PC-3 (cell line): ENCODE measurements around the gene TEAD3. TPM values are rescaled to one million over a fixed set of nuclear protein-coding genes. Genes with fewer than 3 reads are reported as not detected.

Experiments
- ATAC-seq: fragments of 200-7000 bp; cut with Tn5 transposase; 2 replicates; pipeline ENCODE4 v1.9.1; 2020; ENCODE audit warnings: mild to moderate bottlenecking, moderate library complexity
- BruUV-seq: library from RNA; stranded (reverse); fragments of 400-500 nt; replicated peaks from 2 replicates; lab custom pipeline; 2021; lab: Mats Ljungman, UMichigan
- CTCF ChIA-PET: fragments of 300-600 bp; sonication (Branson Sonifier 250); formaldehyde crosslinking; loops from one replicate; lab custom pipeline; 2022; ENCODE audit warnings: antibody characterized with exemption; lab: Charles Lee
- POLR2A ChIA-PET: fragments of 300-600 bp; sonication (Branson Sonifier 250); formaldehyde crosslinking; loops from one replicate; lab custom pipeline; 2022; ENCODE audit warnings: antibody characterized with exemption; ENCODE audit not compliant: unreplicated experiment; lab: Charles Lee
- DNase-seq: peaks from one replicate; pipeline ENCODE4 v3.0.0-alpha.2; 2015
- H2AFZ ChIP-seq: fragments of 300-600 bp; sonication (generic); 2 replicates; pipeline ENCODE4 v1.6.0; 2016; ENCODE audit warnings: antibody characterized with exemption, low read length
- H3F3A ChIP-seq: fragments of 300-600 bp; sonication (generic); one replicate; pipeline ENCODE4 v1.6.0; 2017; ENCODE audit warnings: antibody characterized with exemption, low read length, control low read depth, mild to moderate bottlenecking; ENCODE audit not compliant: unreplicated experiment
- H3K27ac ChIP-seq: fragments of 300-600 bp; sonication (generic); 2 replicates; pipeline ENCODE4 v1.5.1; 2016; ENCODE audit warnings: mild to moderate bottlenecking, low read length
- H3K27me3 ChIP-seq: fragments of 300-600 bp; sonication (generic); 2 replicates; pipeline ENCODE4 v1.6.1; 2016; ENCODE audit warnings: low read length, mixed read lengths
- H3K36me3 ChIP-seq: fragments of 300-600 bp; sonication (generic); 2 replicates; pipeline ENCODE4 v1.6.1; 2016; ENCODE audit warnings: low read depth, mixed run types, low read length, mixed read lengths
- H3K4me1 ChIP-seq: fragments of 300-600 bp; sonication (generic); 2 replicates; pipeline ENCODE4 v1.5.1; 2016; ENCODE audit warnings: low read length; ENCODE audit not compliant: insufficient read depth
- H3K4me2 ChIP-seq: fragments of 300-600 bp; sonication (generic); 2 replicates; pipeline ENCODE4 v1.6.0; 2016; ENCODE audit warnings: low read length
- H3K4me3 ChIP-seq: fragments of 300-600 bp; sonication (generic); 2 replicates; pipeline ENCODE4 v1.5.1; 2016; ENCODE audit warnings: mild to moderate bottlenecking, low read length, mixed read lengths
- H3K79me2 ChIP-seq: fragments of 300-600 bp; sonication (generic); 2 replicates; pipeline ENCODE4 v1.6.1; 2017; ENCODE audit warnings: low read length, mixed read lengths
- H3K9ac ChIP-seq: fragments of 300-600 bp; sonication (generic); 2 replicates; pipeline ENCODE4 v1.6.0; 2016; ENCODE audit warnings: mild to moderate bottlenecking, low read length
- H3K9me2 ChIP-seq: fragments of 300-600 bp; sonication (generic); replicated peaks from 2 replicates; pipeline ENCODE4 v1.6.1; 2016; ENCODE audit warnings: mixed run types, low read length, mixed read lengths
- H3K9me3 ChIP-seq: fragments of 300-600 bp; sonication (generic); 2 replicates; pipeline ENCODE4 v1.6.1; 2016; ENCODE audit warnings: low read length, mixed read lengths
- H4K20me1 ChIP-seq: fragments of 300-600 bp; sonication (generic); 2 replicates; pipeline ENCODE4 v1.6.1; 2016; ENCODE audit warnings: low read length, mixed read lengths
- EZH2 ChIP-seq: fragments of 300-600 bp; sonication (generic); IDR thresholded peaks from one replicate; pipeline ENCODE4 v1.6.1; 2017; ENCODE audit warnings: antibody characterized with exemption, mild to moderate bottlenecking, low read length; ENCODE audit not compliant: unreplicated experiment
- EZH2phosphoT487 ChIP-seq: fragments of 300-600 bp; sonication (generic); IDR thresholded peaks from 2 replicates; pipeline ENCODE4 v1.6.1; 2018; ENCODE audit warnings: mild to moderate bottlenecking, antibody characterized with exemption, low read length, borderline replicate concordance
- intact Hi-C: fragments of 100-400 bp; cut with micrococcal nuclease; formaldehyde crosslinking; loops from 2 replicates; pipeline ENCODE4 v1.9.0; 2023
- total RNA-seq: library from RNA; depleted of rRNA; stranded (reverse); fragments of >200 nt; gene quantifications from 2 replicates; pipeline ENCODE4 v1.2.3, GENCODE V29; 2014
- TF ChIP-seq, protein P1 (sequence below): fragments of 300-600 bp; sonication (generic); conservative IDR thresholded peaks from 2 replicates; pipeline ENCODE4 v1.5.1; 2017; ENCODE audit warnings: antibody characterized with exemption, low read depth, mild to moderate bottlenecking, low read length

Gene TEAD3
- total RNA-seq, 1 experiment from 2014 or later, result 9.2 TPM

DNA sequence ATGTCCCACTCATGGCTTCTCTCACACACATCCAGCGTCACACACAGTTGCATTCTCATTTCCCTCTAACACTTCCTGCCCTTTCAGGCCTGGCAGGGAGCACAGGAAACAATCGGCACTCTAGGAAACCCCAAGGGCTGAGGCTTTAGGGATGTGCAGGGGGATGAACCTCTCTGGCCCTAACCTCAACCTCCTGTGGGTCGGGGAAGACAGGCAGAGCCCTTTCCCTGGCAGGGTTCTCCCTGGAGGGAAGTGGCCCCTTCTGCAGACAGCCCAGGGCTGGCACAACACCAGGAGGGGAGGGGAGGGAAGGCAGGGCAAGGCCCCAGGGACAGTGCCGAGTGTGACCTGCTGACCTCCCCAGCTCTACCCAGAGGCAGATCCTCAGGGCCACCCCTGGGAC is 2.7 kb downstream of the TEAD3 start:
- Histone ChIP-seq H3K36me3 (no peaks in the 10 kb centered on the region), H3K4me1 (peaks cover 33% of the 10 kb centered on the region), H3K27ac (no peak overlapping the region), H3K79me2 (peaks cover 44% of the 10 kb centered on the region), H3K9ac (no peak overlapping the region), H3F3A (no peaks in the 10 kb centered on the region), H3K9me2 (no peaks in the 10 kb centered on the region), H3K27me3 (no peaks in the 10 kb centered on the region), H3K4me3 (no peak overlapping the region), H3K4me2 (no peak overlapping the region), H3K9me3 (no peaks in the 10 kb centered on the region), H4K20me1 (no peaks in the 10 kb centered on the region; the same call in 1 of the 2 replicates), H2AFZ (no peak overlapping the region)
- intact Hi-C loops, result no loop called here
- no peak for ATAC-seq
- ChIA-PET POLR2A (no interaction called here), CTCF (no interaction called here)
- no peak for TF ChIP-seq EZH2
- no peak for TF ChIP-seq EZH2phosphoT487
- TF ChIP-seq, protein P1, sequence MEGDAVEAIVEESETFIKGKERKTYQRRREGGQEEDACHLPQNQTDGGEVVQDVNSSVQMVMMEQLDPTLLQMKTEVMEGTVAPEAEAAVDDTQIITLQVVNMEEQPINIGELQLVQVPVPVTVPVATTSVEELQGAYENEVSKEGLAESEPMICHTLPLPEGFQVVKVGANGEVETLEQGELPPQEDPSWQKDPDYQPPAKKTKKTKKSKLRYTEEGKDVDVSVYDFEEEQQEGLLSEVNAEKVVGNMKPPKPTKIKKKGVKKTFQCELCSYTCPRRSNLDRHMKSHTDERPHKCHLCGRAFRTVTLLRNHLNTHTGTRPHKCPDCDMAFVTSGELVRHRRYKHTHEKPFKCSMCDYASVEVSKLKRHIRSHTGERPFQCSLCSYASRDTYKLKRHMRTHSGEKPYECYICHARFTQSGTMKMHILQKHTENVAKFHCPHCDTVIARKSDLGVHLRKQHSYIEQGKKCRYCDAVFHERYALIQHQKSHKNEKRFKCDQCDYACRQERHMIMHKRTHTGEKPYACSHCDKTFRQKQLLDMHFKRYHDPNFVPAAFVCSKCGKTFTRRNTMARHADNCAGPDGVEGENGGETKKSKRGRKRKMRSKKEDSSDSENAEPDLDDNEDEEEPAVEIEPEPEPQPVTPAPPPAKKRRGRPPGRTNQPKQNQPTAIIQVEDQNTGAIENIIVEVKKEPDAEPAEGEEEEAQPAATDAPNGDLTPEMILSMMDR, result no peak
- no TSS peak for BruUV-seq
- DNase-seq, result no peak

DNA sequence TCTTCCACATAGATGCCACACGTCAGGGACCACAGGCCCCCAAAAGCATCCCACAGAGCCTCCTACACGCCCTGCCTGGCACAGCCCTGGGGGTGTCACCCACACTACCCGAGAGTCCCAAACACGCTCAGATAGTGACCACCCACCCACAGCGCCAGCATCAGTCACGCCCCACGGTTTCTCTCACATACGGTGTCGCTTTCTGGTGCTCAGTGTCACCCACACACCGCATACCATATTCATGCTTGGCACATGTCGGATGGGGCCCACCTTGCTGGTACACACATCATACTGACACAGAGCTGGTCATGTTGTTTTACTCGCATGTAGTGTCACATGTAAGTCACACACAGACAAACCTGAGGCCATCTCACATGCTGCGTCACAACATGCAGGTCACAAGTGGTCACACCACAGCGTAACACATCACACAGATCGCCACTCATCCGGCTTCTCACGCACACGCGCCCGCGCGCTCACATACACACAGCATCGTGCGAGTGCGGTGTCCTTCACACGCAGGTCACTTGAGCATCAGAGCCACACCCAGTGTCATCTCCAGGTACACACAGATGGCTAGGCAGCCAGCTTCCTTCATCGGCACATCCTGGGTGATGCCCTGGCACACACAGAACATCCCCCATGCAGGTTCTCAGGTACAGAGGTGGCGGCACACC is 3.4 kb downstream of the TEAD3 start:
- peaks cover 33% of the 10 kb centered on the region for H3K4me1 ChIP-seq
- H2AFZ ChIP-seq, result no peak overlapping the region
- TF ChIP-seq, protein P1, result no peak
- TF ChIP-seq EZH2phosphoT487, result no peak
- no peak for TF ChIP-seq EZH2
- H3K4me2 ChIP-seq, result no peak overlapping the region
- H3K27me3 ChIP-seq, result no peaks in the 10 kb centered on the region
- DNase-seq, result no peak
- no peaks in the 10 kb centered on the region for H3K36me3 ChIP-seq
- H3K9me2 ChIP-seq, result no peaks in the 10 kb centered on the region
- no peaks in the 10 kb centered on the region; the same call in 1 of the 2 replicates for H4K20me1 ChIP-seq
- BruUV-seq, result no TSS peak
- no peaks in the 10 kb centered on the region for H3F3A ChIP-seq
- H3K27ac ChIP-seq, result no peak overlapping the region
- intact Hi-C loops, result no loop called here
- no peaks in the 10 kb centered on the region for H3K9me3 ChIP-seq
- peaks cover 44% of the 10 kb centered on the region for H3K79me2 ChIP-seq
- no peak for ATAC-seq
- CTCF ChIA-PET, result no interaction called here
- POLR2A ChIA-PET, result no interaction called here
- no peak overlapping the region for H3K4me3 ChIP-seq
- no peak overlapping the region for H3K9ac ChIP-seq

DNA sequence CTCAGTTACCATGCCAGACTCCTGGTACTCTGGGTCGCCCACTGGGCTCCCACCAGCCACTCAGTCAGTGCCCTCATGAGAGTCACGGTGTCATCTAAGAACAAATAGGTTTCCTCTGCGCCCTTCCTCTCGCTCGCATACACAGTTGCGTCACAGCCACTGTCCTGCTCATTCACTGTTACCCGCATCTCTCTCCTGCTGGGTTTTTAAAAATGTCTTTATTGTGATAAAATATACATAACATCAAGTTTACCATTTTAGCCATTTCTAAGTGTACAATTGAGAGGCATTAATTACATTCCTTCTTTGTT is 4.0 kb downstream of the TEAD3 start:
- ChIA-PET CTCF (no interaction called here), POLR2A (no interaction called here)
- Histone ChIP-seq H3K9ac (no peak overlapping the region), H3K4me2 (no peak overlapping the region), H3K36me3 (no peaks in the 10 kb centered on the region), H2AFZ (no peak overlapping the region), H3F3A (no peaks in the 10 kb centered on the region), H3K4me3 (no peak overlapping the region), H3K27me3 (no peaks in the 10 kb centered on the region), H3K4me1 (peaks cover 36% of the 10 kb centered on the region), H4K20me1 (no peaks in the 10 kb centered on the region; the same call in 1 of the 2 replicates), H3K27ac (no peak overlapping the region), H3K9me2 (no peaks in the 10 kb centered on the region), H3K9me3 (no peaks in the 10 kb centered on the region), H3K79me2 (peaks cover 44% of the 10 kb centered on the region)
- BruUV-seq, result no TSS peak
- TF ChIP-seq, protein P1, result no peak
- no peak for TF ChIP-seq EZH2
- no peak for TF ChIP-seq EZH2phosphoT487
- no peak for DNase-seq
- ATAC-seq, result no peak
- intact Hi-C loops, result no loop called here
